Stimulated activated CD4-positive, alpha-beta T cell treated with anti-CD3 and anti-CD28 coated beads, TNF-alpha, amount 100 ng/mL, for 24 hours (primary cell): ENCODE data around the gene CPT1B.
"Not testable (repeated sequence)": the region's sequence is repeated elsewhere in the genome, so short reads cannot be mapped to it uniquely, and the experiment has no call there.

Source experiments
- DNase-seq, 3 experiments: peaks; one replicate each; pipeline ENCODE4 v3.0.0-alpha.2; 2020; ENCODE audit warnings: low read depth in 3 of 3

Gene CPT1B

DNA sequence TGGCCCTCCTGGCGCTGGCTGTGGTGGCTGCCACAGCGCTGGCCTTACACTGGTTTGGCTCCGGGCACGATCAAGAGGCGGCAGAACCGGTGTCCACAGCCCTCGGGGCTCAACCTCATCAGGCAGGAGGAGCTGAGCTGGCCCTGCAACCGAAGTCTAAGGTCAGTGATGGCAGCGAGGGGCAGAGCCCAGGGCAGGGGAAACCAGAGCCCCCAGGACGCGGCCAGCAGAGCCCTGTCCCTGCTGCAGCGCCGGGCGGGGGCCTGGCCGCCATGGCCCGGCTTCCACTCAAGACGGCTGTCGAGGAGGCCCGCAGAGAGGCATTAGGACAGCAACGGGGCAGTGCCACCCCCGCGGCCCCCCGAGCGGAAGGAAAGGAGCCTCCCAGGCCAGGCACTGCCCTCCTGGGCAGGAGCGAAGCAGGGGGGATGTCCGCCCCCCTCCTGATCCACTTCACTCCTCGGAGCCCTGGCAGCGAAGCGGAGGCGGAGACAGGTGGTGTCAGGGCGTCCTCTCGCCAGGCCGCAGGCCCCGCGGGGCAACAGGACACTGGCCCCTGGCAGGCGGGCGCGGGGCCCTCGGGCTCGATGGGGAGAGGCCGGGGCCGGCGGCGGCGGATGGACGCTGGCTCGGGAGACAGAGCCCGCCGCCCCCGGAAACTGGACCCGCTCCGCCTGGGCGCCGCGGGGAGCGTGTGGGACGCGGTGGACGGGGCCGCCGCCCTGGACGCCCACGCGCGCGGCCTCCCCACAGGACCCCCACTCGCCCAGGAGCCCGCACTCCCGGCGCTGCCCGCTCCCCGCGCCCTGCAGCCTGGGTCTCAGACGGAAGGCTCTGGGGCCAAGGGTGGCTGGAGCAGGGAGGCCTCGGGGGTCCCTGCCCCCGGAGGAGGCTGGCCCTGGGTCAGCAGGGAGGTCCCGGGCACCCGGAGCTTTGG lies 31.6 kb downstream of the CPT1B start:
- DNase-seq: no peak

DNA sequence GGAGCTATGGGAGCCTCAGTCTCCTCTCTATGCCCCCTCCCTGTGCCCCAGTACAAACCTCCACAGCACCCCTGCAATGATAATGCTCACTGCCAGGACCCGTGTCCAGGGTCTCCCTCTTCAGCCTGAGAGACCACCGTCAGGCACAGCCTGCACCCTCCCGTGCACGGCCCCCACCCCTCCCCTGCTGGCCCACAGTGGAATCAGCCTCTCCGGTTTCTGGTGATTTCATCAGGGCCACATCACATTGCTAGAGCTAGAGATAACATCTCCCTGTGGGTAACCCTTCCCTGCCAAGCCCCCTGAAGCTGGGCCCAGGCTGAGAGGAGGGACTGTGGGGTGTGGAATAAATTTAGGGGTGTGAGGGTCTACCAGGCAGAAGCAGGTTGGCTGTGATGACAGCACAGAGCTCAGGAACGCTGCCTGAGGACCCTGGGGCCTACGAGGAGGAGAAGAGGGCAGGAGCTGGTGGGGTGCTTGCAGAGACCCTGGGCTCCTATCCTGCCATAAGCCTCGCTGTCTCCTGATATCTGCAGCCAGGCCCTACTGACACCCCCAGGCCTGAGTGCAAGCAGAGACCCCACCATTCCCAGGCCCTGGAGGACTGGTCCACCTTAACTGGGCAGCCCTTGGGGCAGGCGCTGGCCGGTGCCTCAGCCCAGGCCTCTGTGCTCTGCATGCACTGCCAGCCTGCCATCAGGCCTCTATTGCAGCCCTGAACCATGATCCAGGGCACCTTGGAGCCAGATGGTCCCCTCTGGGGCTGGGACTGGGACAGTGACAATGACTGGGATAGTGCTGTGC lies 32.5 kb downstream of the CPT1B start, which contains the start of gene KLHDC7B:
Gene KLHDC7B (plus strand): TSS at position 378 of the 804 bp plus-strand sequence. CDS start 345 bp downstream, at position 723.
- DNase-seq: no peak

- DNase-seq: no peak
Measured at GRCh38 chr22:50544746-50545253, 33.4 kb downstream of the CPT1B start.

- DNase-seq: peak; percentile 66 to 83 (median 66)
Measured at GRCh38 chr22:50544078-50544745, 34.0 kb downstream of the CPT1B start.

GRCh38 chr22:50542416-50542927 lies 35.8 kb downstream of the CPT1B start:
- no peak for DNase-seq

- DNase-seq: not testable (repeated sequence)
Measured at GRCh38 chr22:50541667-50542026, 36.6 kb downstream of the CPT1B start.

DNA sequence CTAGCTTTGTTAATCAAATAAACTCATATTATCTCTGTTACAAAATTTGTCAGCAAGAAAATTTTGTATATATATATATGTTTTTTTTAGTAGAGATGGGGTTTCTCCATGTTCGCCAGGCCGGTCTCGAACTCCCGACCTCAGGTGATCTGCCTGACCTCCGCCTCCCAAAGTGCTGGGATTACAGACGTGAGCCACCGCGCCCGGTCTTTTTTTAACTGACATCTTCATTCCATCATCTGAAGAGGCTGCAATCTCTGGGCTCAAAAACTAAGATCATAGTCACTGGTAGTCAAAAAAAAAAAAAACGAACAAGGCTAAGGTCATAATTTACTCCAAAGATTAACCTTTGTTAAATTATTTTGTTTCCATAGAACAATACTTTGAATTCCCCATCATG lies 37.8 kb downstream of the CPT1B start:
- no peak for DNase-seq

DNA sequence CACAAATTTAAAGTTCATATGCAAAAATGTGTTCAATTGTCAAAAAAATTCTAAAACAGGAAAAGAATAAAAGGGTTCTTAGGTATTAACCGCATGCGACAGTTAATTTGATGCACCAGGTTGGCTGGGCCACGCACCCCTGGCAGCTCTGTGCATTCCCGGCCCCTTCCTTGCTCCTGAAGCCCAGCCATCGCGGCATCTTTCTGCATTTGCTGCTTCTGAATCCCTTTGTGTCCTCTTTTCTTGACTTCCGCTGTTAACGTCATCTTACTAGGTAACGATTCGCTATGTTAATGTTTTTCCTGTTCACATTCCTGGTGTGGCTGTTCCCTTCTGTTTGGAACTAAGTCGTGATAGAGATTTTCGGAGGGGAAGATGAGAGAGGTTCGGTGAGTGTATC lies 40.5 kb downstream of the CPT1B start:
- no peak for DNase-seq

DNA sequence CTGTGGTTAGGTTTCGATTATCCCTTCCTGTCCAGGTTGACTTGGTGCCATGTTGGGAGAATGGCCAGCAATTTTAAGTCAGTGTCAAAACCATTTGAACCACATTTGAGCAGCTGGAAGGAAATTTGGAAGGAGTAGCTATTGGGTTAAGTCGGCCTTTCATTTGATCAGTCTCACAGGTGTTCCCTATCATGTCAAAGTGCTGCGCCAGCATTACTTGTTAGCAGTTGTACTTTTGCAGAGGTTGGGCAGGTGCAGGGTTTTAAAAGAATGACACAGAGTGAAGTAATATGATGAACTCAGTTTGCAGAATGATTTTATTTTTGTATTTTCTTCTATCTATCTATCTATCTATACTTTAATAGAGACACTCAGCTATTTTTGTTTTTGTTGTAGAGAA lies 42.0 kb downstream of the CPT1B start:
- DNase-seq: no peak

DNA sequence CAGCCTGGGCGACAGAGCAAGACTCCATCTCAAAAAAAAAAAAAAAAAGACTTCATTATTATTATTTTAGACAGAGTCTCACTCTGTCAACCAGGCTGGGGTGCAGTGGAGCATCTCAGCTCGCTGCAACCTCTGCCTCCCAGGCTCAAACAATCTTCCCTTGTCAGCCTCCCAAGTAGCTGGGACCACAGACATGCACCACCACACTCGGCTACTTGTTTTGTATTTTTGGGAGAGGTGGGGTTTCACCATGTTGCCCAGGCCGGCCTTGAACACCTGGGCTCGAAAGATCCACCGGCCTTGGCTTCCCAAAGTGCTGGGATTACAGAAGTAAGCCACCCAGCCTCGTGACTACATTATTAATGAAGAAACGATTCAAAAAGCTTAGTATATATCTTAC lies 43.1 kb downstream of the CPT1B start:
- DNase-seq: no peak

- DNase-seq: not testable (repeated sequence)
Measured at GRCh38 chr22:50533856-50534711, 44.1 kb downstream of the CPT1B start.

GRCh38 chr22:50532824-50533796 lies 45.1 kb downstream of the CPT1B start:
- DNase-seq: no peak

DNA sequence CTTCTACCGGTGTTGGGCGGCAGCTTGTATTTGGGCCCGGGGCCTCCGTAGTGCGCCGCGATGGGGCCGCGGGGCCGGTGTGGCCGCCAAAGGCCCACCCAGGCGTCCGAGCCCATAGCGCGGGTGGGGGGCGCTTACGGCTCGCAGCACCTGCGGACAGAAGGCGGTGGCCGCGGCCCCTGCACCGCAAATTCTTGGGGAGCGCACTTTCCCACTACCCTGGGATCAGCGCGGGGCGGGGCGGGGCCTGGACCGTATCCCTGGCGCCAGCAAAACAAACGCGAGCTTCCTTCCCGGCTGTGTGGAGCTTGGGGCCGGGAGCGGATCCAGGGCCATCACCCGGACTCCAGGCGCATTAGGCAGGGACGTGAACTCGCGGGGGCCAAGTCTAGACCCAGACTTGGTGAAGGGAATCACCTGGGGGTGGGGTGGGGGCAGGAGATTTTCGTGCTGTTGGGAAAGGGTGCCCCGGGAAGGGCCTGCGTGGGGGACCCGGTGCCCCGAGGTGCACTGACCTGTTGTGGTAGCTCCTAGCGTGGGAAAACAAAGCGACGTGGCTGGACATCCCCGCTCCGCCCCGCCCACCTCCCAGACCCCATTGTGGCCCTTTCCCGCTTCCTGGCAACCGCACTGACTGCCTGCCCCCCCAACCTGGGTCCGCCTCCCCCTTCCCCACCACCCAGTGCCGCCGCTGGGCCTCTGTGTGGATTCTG lies 46.1 kb downstream of the CPT1B start:
- DNase-seq: no peak

- DNase-seq: peak in 2 of 3 experiments; percentile 51 to 72
Measured at GRCh38 chr22:50531546-50531961, 46.7 kb downstream of the CPT1B start.

DNA sequence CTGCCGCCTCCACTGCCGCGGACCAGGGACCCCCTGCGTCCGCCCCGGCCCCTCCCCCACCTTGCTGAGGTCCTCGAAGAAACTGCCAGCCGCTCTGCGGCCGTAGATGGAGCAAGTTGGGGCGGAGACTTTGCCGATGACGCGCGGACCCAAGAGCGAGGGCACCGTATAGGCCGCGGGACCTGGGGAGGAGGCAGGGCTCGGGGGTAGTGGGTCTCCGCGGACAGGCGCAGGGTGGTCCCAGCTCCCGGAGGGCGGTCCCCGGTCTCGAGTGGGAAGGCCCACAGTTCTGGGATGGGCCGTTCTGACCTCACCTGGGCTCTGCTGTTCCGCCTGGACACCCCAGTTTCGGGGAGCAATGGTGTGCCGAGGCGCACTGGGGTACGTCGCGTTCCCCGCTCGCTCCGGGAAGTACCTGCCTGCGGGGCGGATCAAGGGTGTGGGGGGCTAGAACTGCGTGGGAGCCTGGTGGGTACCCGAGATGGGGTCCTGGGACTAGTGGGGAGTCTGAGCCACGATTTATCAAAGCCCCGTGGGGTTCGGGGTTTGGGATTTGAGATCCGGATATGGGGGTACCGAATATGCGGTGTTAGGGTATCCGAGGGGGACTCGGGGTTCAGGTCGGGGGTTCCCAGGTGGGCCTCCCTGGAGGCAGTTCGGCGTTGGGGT lies 47.2 kb downstream of the CPT1B start:
- peak; percentile 66 to 83 (median 67) for DNase-seq

DNA sequence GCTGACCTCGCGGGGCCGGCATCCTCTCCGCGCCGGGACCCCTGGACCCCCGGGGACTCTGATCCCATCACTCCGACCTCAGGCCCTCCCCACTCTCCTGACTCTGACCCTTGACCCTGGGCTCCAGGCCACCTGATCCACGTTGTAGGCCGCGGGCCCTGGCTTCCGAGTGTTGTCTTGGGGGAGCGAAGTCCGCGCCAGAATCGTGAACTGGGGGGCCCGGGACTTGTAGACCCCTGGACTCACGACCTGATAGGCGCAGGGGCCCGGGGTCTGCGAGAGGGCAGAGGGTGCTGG lies 47.7 kb downstream of the CPT1B start:
- DNase-seq: no peak

DNA sequence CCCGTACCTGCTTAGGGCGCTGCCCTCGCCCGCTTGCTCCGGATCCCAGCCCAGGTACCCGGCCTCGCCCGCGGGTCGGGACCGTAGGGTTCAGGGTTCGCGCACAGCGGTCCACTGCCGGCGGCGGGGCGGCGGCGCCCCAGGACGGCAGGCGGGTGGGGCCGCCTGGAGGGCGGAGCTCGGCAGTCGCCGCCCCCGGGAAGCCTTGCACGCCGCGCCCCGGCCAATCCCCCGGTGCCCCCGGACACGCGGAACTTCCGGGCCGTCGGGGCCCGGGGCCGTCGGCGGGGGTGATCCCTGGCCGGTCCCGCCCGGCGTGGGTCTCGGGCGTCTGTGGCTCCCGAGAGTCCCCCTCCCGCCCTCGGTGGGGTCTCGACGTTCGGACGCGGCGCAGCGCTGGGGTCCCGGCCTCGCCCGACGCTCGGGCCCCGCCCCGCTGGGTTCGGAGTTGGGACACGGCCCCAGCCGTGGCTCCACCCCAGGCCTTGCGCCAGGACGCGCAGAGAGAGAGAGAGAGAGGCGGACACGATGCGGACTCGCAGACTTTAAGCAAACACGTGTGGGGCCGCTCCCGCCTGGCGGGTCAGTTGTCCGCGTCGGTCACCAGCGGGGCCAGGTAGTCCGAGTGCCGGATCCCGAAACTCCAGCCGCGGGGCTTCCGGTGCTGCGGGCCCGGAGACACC lies 48.2 kb downstream of the CPT1B start, which contains the start of gene TYMP:
Gene TYMP (minus strand): TSS at position 116 of the 683 bp plus-strand sequence. CDS start 303 bp downstream, outside the sequence.
- DNase-seq: peak in 2 of 3 experiments; percentile 40 to 71
